ENCODE data around the gene UROC1.

UROC1 gene

GRCh38 chr3:126467611-126467955 is 50.0 kb downstream of the UROC1 start:
- H3K4me2 ChIP-seq = no peak overlapping the region
- H3K36me3 ChIP-seq (ENCODE audit: insufficient read depth) = peaks cover 10% of the 10 kb centered on the region; the same call in 1 of the 2 replicates
- H3K4me3 ChIP-seq (IDR thresholded peaks at IDR 0.05; ENCODE audit: insufficient read depth, low read depth, low read length) = no peak overlapping the region
- H2AFZ ChIP-seq (ENCODE audit: low read depth) = no peak overlapping the region
- H3K4me1 ChIP-seq (ENCODE audit: low read depth, poor library complexity, severe bottlenecking) = peaks cover 2% of the 10 kb centered on the region
- TF ChIP-seq CTCF (conservative IDR thresholded peaks at IDR 0.05; ENCODE audit: low read depth, low read length) = no peak
- no peaks in the 10 kb centered on the region for H4K20me1 ChIP-seq (ENCODE audit: insufficient read depth)
- H3K79me2 ChIP-seq (ENCODE audit: insufficient read depth, low read depth) = peaks cover 25% of the 10 kb centered on the region
- H3K9ac ChIP-seq = no peak overlapping the region
- no peak overlapping the region for H3K27ac ChIP-seq
- no peaks in the 10 kb centered on the region for H3K27me3 ChIP-seq (ENCODE audit: insufficient read depth, low read depth)

- Histone ChIP-seq H3K4me2 (no peak overlapping the region), H3K4me3 (IDR thresholded peaks at IDR 0.05; ENCODE audit: insufficient read depth, low read depth, low read length) (no peak overlapping the region), H2AFZ (ENCODE audit: low read depth) (no peak overlapping the region), H4K20me1 (ENCODE audit: insufficient read depth) (no peaks in the 10 kb centered on the region), H3K27me3 (ENCODE audit: insufficient read depth, low read depth) (no peaks in the 10 kb centered on the region), H3K79me2 (ENCODE audit: insufficient read depth, low read depth) (peaks cover 21% of the 10 kb centered on the region), H3K27ac (no peak overlapping the region), H3K36me3 (ENCODE audit: insufficient read depth) (peaks cover 10% of the 10 kb centered on the region; the same call in 1 of the 2 replicates), H3K4me1 (ENCODE audit: low read depth, poor library complexity, severe bottlenecking) (no peaks in the 10 kb centered on the region), H3K9ac (no peak overlapping the region)
- TF ChIP-seq CTCF (conservative IDR thresholded peaks at IDR 0.05; ENCODE audit: low read depth, low read length) = no peak
Observed at GRCh38 chr3:126466886-126467610, 50.5 kb downstream of the UROC1 start.

GRCh38 chr3:126465928-126466544 is 51.5 kb downstream of the UROC1 start:
- Histone ChIP-seq H4K20me1 (ENCODE audit: insufficient read depth) (no peaks in the 10 kb centered on the region), H2AFZ (ENCODE audit: low read depth) (no peak overlapping the region), H3K9ac (no peak overlapping the region), H3K36me3 (ENCODE audit: insufficient read depth) (peaks cover 9% of the 10 kb centered on the region; the same call in 1 of the 2 replicates), H3K4me1 (ENCODE audit: low read depth, poor library complexity, severe bottlenecking) (no peaks in the 10 kb centered on the region), H3K4me2 (no peak overlapping the region), H3K27ac (no peak overlapping the region), H3K79me2 (ENCODE audit: insufficient read depth, low read depth) (peaks cover 14% of the 10 kb centered on the region), H3K4me3 (IDR thresholded peaks at IDR 0.05; ENCODE audit: insufficient read depth, low read depth, low read length) (no peak overlapping the region), H3K27me3 (ENCODE audit: insufficient read depth, low read depth) (no peaks in the 10 kb centered on the region)
- TF ChIP-seq CTCF (conservative IDR thresholded peaks at IDR 0.05; ENCODE audit: low read depth, low read length) = no peak

- Histone ChIP-seq H3K27ac (no peak overlapping the region), H3K36me3 (ENCODE audit: insufficient read depth) (no peaks in the 10 kb centered on the region; the same call in 1 of the 2 replicates), H3K4me1 (ENCODE audit: low read depth, poor library complexity, severe bottlenecking) (no peaks in the 10 kb centered on the region), H3K79me2 (ENCODE audit: insufficient read depth, low read depth) (peaks cover 9% of the 10 kb centered on the region), H3K27me3 (ENCODE audit: insufficient read depth, low read depth) (no peaks in the 10 kb centered on the region), H3K4me3 (IDR thresholded peaks at IDR 0.05; ENCODE audit: insufficient read depth, low read depth, low read length) (no peak overlapping the region), H2AFZ (ENCODE audit: low read depth) (no peak overlapping the region), H4K20me1 (ENCODE audit: insufficient read depth) (no peaks in the 10 kb centered on the region), H3K4me2 (no peak overlapping the region), H3K9ac (no peak overlapping the region)
- no peak for TF ChIP-seq CTCF (conservative IDR thresholded peaks at IDR 0.05; ENCODE audit: low read depth, low read length)
Observed at GRCh38 chr3:126464997-126465396, 52.6 kb downstream of the UROC1 start.
